HepG2 (cell line): ENCODE data around the gene APOC3. TPM values are rescaled to one million over a fixed set of nuclear protein-coding genes. Genes with fewer than 3 reads are reported as not detected.

Experiments used
- ARID4A ChIP-seq: sonication (generic); formaldehyde crosslinking; IDR thresholded peaks from 2 replicates; pipeline ENCODE4 v1.5.0; 2020; ENCODE audit warnings: mild to moderate bottlenecking, missing genetic modification reagents, borderline replicate concordance
- DMAP1 ChIP-seq: IDR thresholded peaks from 2 replicates; pipeline ENCODE4 v1.6.1; 2016
- GRHL1 ChIP-seq: sonication (generic); formaldehyde crosslinking; conservative IDR thresholded peaks from 2 replicates; pipeline ENCODE4 v1.8.0; 2022; ENCODE audit warnings: missing genetic modification reagents
- KLF13 ChIP-seq: sonication (generic); formaldehyde crosslinking; IDR thresholded peaks from 2 replicates; pipeline ENCODE4 v1.4.0; 2020; ENCODE audit warnings: mild to moderate bottlenecking, missing genetic modification reagents
- MTF2 ChIP-seq: sonication (generic); formaldehyde crosslinking; IDR thresholded peaks from 2 replicates; pipeline ENCODE4 v1.5.0; 2020; ENCODE audit warnings: missing genetic modification reagents, borderline replicate concordance
- NFKBIZ ChIP-seq: IDR thresholded peaks from 2 replicates; pipeline ENCODE4 v1.6.1; 2018; ENCODE audit warnings: missing genetic modification reagents, missing compliant biosample characterization
- PHF20 ChIP-seq: sonication (generic); formaldehyde crosslinking; IDR thresholded peaks from 2 replicates; pipeline ENCODE4 v1.5.0; 2020; ENCODE audit warnings: mild to moderate bottlenecking, missing genetic modification reagents
- TBL1XR1 ChIP-seq: fragments of 150-350 bp; IDR thresholded peaks from 2 replicates; pipeline ENCODE4 v1.6.1; 2014; ENCODE audit warnings: borderline replicate concordance, low read length; ENCODE audit not compliant: partially characterized antibody
- WIZ ChIP-seq: sonication (generic); formaldehyde crosslinking; IDR thresholded peaks from 2 replicates; pipeline ENCODE4 v1.5.1; 2020; ENCODE audit warnings: mild to moderate bottlenecking, missing genetic modification reagents
- ZBTB25 ChIP-seq: IDR thresholded peaks from 2 replicates; pipeline ENCODE4 v1.6.1; 2018; ENCODE audit warnings: missing genetic modification reagents
- ZNF337 ChIP-seq: sonication (generic); formaldehyde crosslinking; IDR thresholded peaks from 2 replicates; pipeline ENCODE4 v1.5.1; 2020; ENCODE audit warnings: missing genetic modification reagents, low read depth, mild to moderate bottlenecking, borderline replicate concordance
- ZNF407 ChIP-seq: sonication (generic); formaldehyde crosslinking; IDR thresholded peaks from one replicate; pipeline ENCODE4 v1.5.1; 2020; ENCODE audit warnings: mild to moderate bottlenecking, missing genetic modification reagents; ENCODE audit errors: not compliant biosample characterization
- ZNF740 ChIP-seq: sonication (generic); formaldehyde crosslinking; IDR thresholded peaks from 2 replicates; pipeline ENCODE4 v1.4.0; 2020; ENCODE audit warnings: missing genetic modification reagents
- polyA plus RNA-seq, 8 experiments: library from polyadenylated mRNA; depleted of rRNA in 3 of 8; stranded (reverse) in 7 of 8; unstranded in 1 of 8; fragments of >200 nt; fragmentation: Illumina TruSeq in 4 of 8; extraction: Trizol in 4 of 8; gene quantifications; 2 replicates each; pipeline versions ENCODE4 v1.2.1 to v1.2.3, GENCODE V29; 2011 to 2016; ENCODE audit warnings: low read depth in 4 of 8, missing spikeins in 1 of 8, mixed read lengths in 1 of 8; ENCODE audit not compliant: insufficient read depth in 1 of 8
- total RNA-seq, 5 experiments: library from RNA; depleted of rRNA; stranded (reverse); fragments of >200 nt; fragmentation: Illumina TruSeq; extraction: Trizol; gene quantifications; 2 replicates each; pipeline ENCODE4 v1.2.3, GENCODE V29; 2016; ENCODE audit warnings: low read depth in 1 of 5

APOC3 gene
- total and polyA plus RNA-seq, 2 of the 13 experiments (the other 11 are each of a cell fraction or from before 2014, with no cell fraction given), result 314 to 687 TPM

GRCh38 chr11:116787786-116788486 is 41.8 kb upstream of the APOC3 start, which contains the start of gene ZPR1 (continued):
- TF ChIP-seq ARID4A (CRISPR knock-in tag) (peak; percentile 95), PHF20 (CRISPR knock-in tag) (peak; percentile 88), ZBTB25 (CRISPR knock-in tag) (no peak), ZNF407 (CRISPR knock-in tag) (no peak), KLF13 (CRISPR knock-in tag) (no peak), ZNF337 (CRISPR knock-in tag) (no peak), MTF2 (CRISPR knock-in tag) (no peak), ZNF740 (no peak), TBL1XR1 (no peak), NFKBIZ (CRISPR knock-in tag) (no peak), GRHL1 (CRISPR knock-in tag) (no peak), DMAP1 (CRISPR knock-in tag) (0 out of 2 replicates have a peak, but pooled peaks have one; percentile 62), WIZ (CRISPR knock-in tag) (no peak)
